Mucosa of gallbladder (tissue), 1 donor: Measurements from ENCODE around the gene LIN28B. TPM values are rescaled to one million over a fixed set of nuclear protein-coding genes. Genes with fewer than 3 reads are reported as not detected.
"Not testable (repeated sequence)": the region's sequence is repeated elsewhere in the genome, so short reads cannot be mapped to it uniquely, and the experiment has no call there.

ENCODE experiments used
- DNase-seq: peaks from one replicate; pipeline ENCODE4 v3.0.0-alpha.2; 2020; ENCODE audit warnings: low spot score
- total RNA-seq: library from RNA; stranded (reverse); gene quantifications from one replicate; pipeline ENCODE4 v1.2.1, GENCODE V29; 2021
- donor health status: DM: no; HTN: no; CAD: no.

Gene LIN28B, protein sequence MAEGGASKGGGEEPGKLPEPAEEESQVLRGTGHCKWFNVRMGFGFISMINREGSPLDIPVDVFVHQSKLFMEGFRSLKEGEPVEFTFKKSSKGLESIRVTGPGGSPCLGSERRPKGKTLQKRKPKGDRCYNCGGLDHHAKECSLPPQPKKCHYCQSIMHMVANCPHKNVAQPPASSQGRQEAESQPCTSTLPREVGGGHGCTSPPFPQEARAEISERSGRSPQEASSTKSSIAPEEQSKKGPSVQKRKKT
- 0.14 TPM for total RNA-seq

DNA sequence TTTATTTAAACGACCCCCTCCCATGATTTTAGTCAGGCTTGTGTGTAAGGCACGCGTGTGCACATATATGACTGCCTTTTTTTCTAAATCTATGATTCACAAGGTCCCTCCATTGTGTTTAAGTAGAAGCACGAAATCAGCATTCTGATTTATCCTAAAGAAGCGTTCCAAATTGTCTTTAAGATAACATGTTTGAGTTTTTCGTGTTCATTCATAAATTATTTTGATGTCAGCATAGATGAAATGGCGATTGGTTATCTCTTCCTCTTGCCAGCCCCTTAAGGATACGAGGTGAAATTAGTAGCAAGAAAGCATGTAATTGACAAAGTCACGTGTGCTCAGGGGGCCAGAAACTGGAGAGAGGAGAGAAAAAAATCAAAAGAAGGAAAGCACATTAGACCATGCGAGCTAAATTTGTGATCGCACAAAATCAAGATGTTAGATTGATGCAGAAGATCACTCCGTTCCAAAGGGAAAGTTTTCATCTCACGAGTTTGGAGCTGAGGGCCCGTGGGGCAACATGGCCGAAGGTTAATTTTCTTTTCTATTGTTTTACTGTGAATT is at the start of gene LIN28B:
TSS of gene LIN28B (plus strand) at position 377 of the 564 bp plus-strand sequence. CDS start at position 521, 144 bp downstream.
- no peak for DNase-seq

DNA sequence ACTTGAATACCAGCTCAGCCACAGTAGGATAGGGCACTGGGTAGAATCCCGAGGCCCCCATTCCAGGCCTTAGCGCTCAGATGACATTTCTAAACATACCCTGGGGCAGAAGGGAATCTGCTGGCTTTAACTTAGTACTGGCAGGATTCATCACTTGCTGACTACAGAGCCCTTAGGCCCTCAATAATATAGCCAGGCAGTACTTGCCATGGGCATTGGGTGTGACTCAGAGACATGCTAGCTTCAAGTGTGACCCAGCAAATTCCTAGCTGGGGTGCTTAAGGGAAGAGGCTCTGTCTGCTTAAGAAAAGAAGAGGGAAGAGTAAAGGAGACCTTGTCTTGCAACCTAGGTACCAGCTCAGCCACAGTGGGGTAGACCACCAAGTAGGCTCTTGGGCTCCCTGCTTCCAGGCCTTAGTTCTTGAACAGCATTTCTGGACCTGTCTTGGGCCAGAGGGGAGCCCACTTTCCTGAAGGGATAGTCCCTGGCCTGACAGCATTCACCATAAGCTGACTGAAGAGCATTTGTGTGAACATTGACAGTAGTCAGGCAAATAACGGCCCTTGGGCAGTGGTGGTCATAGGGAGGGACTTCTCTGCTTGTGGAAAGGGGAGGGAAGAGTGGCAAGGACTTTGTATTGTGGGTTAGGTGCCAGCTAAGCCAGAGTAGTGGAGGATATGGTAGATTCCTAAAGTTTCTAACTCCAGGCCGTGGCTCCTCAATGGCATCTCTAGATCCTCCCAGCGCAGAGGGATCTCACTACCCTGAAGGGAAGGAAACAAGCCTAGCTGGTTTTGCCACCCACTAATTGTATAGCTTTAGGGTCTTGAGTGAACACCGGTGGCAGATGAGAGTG is 48.6 kb upstream of the LIN28B start:
- no peak for DNase-seq

DNA sequence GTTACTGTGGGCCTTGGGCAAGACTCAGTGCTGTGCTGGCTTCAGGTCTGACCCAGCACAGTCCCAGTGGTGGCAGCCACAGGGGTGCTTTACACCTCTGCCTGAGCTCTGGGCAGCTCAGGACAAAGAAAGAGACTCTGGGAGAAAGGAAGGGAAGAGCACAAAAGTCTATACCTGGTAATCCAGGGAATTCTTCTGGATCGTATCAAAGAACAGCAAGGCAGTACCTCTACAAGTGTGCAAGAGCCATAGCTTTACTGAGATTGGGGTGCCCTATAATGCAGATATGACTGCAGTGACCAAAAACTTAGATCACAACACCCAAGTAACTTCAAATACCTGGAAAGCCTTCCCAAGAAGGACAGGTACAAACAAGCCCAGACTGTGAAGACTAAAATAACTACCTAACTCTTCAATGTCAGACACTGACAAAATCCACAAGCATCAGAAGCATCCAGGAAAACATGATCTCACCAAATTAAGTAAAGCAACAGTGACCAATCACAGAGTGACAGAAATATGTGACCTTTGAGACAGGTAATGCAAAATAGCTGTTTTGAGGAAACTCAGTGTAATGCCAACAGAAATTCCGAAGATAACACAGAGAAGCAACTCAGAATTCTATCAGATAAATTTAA is 47.9 kb upstream of the LIN28B start:
- DNase-seq = no peak

DNA sequence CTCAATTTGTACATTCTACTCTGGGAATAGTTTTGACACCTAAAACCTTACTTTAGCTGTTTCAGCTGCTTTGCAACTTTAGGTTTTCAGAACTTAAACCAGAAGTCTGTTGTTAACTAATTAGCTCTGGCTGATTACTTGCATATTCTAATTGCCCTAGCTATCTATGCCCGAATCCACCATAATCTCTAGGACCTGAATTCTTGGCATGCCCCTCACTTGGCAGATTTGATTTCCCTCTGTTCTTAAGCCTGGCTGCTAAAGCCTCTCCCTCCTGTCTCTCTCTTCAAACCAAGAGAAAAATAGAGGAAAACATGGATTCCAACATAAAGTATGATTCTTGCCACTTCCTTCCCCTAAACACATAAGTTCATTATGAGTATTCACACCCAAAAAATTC is 35.0 kb upstream of the LIN28B start:
- no peak for DNase-seq

DNA sequence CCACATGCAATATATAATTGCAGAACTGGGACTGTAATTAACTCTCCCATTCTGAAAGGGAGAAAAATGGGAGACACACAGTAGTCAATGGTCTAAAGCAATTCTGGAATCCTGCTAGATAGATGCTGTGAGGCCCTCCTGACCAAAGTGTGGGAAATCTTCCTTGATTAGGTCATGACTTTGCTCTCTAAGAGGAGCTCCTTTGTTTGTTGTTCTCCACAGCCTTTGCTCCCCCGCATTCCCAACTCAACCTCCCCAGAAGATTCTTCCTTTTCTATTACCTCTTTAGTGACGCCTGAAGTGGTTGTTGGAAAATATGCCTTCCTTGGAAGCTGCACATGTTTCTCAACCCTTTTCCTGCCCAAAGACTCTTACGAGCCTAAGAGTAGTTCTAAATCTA is 28.8 kb upstream of the LIN28B start:
- no peak for DNase-seq

DNA sequence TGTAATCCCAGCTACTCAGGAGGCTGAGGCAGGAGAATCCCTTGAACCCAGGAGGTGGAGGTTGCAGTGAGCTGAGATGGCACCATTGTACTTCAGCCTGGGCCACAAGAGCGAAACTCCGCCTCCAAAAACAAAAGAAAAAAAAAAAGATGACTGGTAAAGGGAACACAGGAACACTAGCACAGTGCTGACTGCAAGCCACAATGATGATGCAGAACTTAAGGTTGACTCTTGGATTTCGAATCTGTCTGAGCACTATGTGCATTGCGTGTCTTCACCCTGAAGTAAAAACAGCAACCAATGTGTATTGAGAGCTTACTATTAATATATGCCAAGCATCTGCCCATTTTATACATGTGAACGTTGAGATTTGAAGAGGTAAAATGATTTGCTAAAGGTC is 27.6 kb upstream of the LIN28B start:
- DNase-seq = no peak

DNA sequence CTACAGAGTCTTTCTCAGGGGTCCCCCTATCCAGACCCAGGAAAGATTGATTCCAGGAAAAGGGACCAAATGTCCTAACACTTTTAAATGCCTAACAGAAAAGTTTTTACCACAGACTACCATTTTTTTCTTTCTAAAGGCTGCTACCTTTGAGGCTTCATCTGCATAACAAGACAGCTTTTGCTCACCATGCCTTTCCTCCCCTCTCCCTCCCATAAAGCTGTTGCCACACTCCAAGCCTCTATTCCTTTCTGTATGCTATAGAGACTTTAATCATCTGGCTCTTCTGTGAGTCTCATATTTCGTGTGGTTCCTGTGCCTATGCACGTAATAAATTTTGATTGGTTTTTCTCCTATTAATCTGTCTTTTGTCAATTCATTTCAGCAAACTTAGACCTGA is 26.0 kb upstream of the LIN28B start:
- no peak for DNase-seq

DNA sequence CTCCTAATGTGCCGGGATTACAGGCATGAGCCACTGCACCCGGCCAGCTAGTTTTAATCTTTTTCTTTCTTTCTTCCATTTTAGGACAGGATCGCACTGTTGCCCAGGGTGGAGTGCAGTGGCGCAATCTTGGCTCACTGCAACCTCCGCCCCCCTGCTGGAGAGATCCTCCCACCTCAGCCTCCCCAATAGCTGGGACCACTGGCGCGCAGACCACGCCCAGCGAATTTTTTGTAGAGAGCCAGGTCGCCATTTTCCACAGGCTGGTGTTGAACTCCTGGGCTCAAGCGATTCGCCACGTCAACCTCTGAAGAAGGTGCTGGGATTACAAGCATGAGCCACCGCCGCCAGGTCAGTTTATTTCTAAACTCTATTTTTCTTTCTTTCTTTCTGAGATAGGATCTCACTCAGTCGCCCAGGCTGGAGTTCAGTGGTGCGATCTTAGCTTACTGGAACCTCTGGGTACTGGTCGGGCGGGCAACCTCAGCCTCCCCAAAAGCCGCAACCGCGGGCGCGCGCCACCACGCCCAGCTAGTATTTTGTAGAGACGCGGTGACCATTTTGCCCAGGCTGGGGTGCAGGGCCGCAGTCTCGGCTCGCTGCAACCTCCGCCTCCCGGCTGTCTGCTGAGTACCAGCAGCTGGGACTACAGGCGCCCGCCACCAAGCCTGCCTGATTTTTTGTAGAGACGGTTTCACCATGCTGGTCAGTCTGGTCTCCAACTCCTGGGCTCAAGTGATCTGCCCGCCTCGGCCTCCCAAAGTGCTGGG is 20.0 kb upstream of the LIN28B start:
- no peak for DNase-seq

DNA sequence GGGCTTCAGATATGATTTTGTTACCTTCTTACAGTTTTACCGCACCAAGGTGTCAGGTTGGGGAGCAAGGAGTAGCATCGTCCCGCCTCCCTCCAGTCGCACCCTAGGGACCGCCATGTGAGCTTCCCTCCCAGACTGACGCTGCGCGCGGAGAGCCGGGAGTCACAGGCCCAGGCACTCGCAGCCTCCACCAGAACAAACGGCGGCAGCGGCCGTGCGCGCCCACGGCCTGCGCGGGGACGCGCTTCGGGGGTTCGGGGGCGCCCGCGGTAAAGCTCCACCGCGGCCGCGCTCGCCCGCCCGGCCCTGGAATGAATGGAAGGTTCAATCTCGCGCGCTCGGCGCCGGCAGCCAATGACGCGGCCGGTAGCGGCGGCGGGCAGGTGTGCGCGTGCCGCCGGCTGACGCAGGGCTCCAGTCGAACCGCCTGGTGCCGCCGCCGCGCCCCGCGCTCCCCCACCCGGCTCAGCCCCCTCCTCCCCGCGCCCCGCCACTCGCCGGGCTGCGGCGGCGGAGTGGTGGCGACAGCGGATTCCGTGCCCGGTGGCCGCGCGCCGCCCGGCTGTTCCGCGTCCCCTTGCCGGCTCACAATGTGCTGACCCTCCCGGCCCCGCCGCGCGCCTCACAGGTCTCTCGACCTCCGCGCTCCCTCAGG is 16.5 kb upstream of the LIN28B start:
- DNase-seq = no peak

DNA sequence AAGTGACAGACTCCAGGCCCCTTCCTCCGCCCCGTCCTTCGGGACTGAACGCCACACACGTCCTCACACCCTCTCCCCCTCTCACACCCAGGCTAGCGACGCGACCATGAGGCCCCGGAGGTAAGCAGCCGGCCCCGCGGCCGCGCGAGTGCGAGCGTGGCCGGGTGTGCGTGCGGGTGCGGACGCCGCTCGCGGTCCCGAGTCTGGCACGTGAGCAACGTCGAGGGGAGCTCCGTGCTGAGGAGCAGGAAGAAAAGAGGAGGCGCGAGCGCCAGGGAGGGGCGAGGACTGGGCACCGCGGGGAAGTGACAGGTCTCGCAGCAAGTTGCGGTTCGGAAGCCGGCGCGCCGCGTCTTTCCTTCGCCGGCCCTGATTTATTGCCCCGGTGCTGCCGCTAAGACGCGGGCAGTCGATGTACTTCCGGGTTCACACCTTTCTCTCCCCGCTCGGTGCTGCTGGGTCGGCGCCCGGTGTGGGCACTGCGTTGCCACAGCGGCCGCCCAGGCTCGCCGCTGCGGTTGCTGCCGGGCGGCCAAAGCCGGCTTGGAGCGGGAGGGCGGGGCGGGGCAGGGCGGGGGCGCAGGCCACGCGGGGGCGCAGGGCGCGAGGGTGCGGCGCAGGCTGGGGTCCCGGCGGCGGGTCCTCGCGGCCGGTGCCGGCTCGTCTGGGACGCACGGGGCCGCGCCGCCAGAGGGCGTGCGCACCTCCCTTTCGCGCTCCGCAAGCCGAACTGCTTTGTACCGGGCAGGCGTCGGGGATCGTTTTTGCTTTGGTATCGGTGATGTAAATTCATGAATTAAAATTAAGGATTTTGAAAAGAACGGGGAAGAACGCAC is 15.8 kb upstream of the LIN28B start:
- DNase-seq = no peak

DNA sequence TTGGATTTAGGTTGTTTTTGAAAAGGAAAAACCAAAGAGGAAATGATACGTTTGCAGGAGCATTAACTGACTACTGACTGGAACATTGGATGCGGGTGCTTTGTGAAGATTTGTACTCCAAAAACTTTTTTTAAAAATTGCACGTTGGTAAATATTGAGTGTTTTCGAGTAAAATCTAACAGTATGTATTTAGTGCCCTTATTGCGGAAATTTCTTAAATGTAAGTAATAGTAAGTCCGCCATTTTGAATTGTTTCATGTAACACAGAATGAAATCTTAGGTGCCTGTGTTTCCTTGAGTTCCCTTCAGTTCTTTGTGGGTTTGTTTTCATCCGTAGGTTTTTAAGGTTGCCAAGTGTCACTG is 15.2 kb upstream of the LIN28B start:
- DNase-seq = no peak

DNA sequence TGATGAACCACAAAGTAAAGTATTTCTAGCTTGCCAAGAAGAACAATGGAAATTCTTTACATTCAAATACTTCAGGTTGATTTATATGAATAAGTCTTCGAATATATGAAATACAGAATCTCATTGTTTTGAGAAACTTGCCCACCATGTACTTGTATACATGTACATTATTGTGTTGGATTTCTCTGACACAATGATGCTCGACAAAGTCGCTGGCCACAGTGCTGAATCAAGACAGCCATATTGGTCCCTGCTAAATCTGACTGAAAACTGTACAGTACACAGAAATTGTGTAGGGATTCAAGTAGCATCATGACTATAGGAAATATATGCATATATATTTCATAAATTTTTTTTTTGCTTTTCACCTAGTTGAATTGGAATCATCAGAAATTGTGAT is 13.1 kb upstream of the LIN28B start:
- no peak for DNase-seq

DNA sequence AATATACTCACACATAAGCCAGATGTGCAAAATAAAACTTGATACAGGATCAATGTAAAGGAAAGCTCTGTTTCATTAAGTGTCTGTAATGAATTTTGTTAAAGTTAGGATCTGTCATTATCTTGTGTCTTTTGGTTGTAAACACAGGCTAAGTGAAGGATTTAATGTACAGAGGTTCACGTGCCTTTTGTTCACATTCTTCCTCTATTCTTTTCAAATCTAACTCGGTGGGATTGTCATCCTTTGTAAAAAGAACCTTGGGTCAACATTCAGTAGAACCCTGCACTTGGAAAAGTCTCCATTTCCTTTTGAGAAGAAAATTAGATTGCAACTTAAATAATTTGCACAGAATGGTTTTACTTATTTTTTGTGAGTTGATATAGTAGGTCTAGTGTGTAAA is 7.7 kb upstream of the LIN28B start:
- DNase-seq = no peak

DNA sequence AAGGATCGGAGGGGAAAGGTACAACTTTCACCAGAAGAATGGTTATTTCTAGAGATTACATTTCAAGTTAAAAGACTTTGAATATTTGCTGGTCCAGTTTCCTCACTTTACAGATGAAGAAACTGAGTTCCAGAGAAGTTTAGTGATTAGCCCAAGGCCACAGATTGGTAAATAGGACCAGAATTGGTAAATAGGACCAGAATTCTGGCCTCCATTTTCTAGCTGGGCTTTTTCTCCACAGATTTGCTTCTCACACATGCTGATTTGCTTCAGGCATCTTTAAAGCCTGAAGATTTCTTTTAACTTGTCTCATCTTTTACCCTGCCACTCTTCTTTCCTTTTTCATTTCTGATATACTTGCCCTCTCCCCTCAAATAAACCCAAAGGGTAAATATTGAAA is 5.2 kb upstream of the LIN28B start:
- DNase-seq = no peak

DNA sequence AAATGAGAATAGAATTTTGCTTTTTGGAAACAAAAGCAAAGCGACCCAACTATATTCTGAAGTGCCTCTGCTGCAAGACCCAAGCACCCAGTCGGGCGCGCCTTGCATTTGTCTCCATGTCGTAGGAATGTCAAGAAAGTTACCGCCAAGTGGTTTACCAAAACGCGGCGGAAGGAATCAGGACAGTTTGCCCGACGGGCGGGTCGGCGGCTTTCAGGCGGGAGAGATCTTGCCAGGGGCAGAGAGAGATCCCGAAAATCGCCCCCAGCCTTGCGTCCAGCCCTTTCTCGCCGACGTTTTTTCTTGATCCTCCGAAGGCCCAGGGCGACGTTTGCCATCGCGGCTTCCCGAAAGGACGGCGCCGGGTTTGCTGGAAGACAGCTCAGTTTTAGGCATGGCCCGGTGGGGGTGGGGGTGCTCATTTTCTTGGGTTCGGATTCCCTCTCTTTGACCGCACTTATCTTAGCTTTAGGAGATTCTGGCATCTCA is 4.0 kb upstream of the LIN28B start:
- no peak for DNase-seq

DNA sequence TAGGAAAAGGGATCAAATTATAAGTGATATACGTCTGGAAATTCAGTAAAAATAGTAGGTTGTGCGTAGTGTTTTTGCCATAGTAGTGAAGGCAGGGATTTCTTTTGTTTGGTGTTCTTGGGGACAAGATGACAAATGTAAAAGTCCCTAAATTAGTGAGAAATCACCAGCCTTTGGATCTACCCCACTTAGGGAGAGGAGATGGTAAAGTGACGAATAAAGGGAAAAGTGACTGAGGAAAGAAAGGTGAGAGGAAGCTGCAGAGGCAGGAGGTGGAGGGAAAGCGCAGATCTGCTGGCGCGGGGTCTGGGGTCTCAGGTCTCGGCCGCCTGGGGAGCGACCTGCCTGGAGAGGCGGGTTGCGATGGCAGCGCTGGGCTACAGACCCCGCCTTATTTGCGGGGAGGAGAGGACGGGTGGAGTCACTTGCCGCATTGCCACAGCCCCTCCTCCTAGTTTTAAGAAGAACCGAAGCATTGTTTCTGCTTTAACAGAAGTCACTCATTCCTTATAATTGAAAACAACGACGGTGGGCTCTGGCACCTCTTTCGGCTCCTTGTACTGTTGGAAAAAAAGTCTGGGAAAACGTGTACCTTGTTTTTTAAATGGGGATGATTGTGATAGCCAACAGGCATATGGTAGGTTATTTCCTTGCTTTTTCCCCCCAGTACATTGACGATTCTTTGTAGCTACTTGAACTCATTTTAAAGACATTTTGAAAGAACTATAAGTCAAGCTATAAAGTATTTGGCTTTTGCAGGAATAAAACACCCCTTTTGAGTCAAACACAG is 3.3 kb upstream of the LIN28B start:
- DNase-seq = not testable (repeated sequence)

DNA sequence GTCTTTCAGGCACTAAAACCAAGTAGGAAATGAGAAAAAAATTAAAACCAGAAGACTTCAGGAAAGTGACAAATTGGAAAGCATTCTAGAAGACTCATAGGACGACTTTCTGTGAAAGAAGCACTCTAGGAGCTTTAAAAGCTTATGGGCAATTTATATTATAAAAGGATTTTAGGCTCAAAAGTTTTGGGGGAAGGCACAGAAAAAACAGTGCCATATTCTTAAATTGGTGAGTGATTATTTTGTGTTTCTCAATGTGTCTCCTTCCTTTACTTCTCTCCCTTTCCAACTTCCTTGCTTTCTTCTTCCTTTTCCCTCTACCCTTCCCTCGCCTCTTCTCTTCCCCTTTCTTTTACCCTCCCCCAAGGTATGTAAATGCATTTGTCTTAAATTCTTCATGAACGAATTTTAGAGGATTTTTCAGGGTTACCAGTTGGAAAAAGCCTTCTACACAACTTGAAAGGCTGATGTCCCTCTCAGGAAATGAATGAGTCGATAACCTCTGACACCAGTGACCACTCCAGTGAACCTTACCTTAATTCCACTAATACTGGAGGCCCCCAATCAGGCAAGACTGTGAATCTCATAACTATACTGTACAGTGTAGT is 2.6 kb upstream of the LIN28B start:
- DNase-seq = no peak

DNA sequence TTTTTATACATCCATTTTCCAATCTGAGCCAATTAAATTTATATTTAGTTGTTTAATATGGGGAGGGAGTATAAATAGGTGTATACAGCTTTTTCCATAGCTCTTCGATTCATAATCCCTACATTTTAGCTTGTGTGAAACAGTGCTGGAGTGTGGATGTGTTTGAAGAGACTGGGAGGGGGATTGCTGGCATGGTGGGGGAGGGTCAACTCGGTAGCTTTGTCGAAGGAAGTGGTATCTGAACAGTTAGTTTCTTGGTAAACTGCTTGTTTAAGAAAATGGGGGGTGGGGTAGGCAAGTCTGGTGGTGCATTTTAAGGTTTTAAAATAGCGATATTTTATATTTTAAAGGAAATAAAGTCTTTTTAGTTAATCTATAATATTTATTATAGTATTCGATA is 1.4 kb upstream of the LIN28B start:
- no peak for DNase-seq
